Putamen (tissue), 1 donor: ENCODE results near the gene TARP.

Experiments
- DNase-seq: peaks from one replicate; pipeline ENCODE4 v3.0.0-alpha.2; 2016; ENCODE audit warnings: low spot score

TARP gene

GRCh38 chr7:38273286-38273995 is at the start of gene TARP:
TSS of gene TARP (minus strand) at chr7:38273636.
- DNase-seq, result no peak

- no peak for DNase-seq
These were observed 49.7 kb upstream of the TARP start for GRCh38 chr7:38323156-38323555.

- no peak for DNase-seq
These were observed 49.0 kb upstream of the TARP start for GRCh38 chr7:38322461-38322860.

GRCh38 chr7:38321967-38322366 is 48.5 kb upstream of the TARP start:
- DNase-seq, result no peak

GRCh38 chr7:38321515-38321944 is 48.1 kb upstream of the TARP start:
- no peak for DNase-seq

GRCh38 chr7:38321050-38321449 is 47.6 kb upstream of the TARP start:
- no peak for DNase-seq

- DNase-seq, result no peak
These were observed 46.4 kb upstream of the TARP start for GRCh38 chr7:38319873-38320272.

- peak; percentile 55 for DNase-seq
These were observed 45.5 kb upstream of the TARP start for GRCh38 chr7:38318803-38319416.

GRCh38 chr7:38318241-38318640 is 44.8 kb upstream of the TARP start:
- DNase-seq, result no peak

- no peak for DNase-seq
These were observed 44.1 kb upstream of the TARP start for GRCh38 chr7:38317515-38317914.

GRCh38 chr7:38316733-38317360 is 43.4 kb upstream of the TARP start:
- DNase-seq, result no peak

GRCh38 chr7:38315410-38315809 is 42.0 kb upstream of the TARP start:
- DNase-seq, result no peak

- no peak for DNase-seq
These were observed 39.4 kb upstream of the TARP start for GRCh38 chr7:38312821-38313220.

GRCh38 chr7:38311329-38311937 is 38.0 kb upstream of the TARP start:
- DNase-seq, result peak; percentile 34

- DNase-seq, result no peak
These were observed 37.2 kb upstream of the TARP start for GRCh38 chr7:38310591-38311101.

- DNase-seq, result no peak
These were observed 36.1 kb upstream of the TARP start for GRCh38 chr7:38309555-38309954.

GRCh38 chr7:38308140-38308539 is 34.7 kb upstream of the TARP start:
- no peak for DNase-seq

GRCh38 chr7:38307640-38308039 is 34.2 kb upstream of the TARP start:
- no peak for DNase-seq

GRCh38 chr7:38306914-38307313 is 33.5 kb upstream of the TARP start:
- DNase-seq, result no peak

- DNase-seq, result no peak
These were observed 32.7 kb upstream of the TARP start for GRCh38 chr7:38306171-38306570.

- no peak for DNase-seq
These were observed 30.4 kb upstream of the TARP start for GRCh38 chr7:38303866-38304265.

GRCh38 chr7:38300175-38300574 is 26.7 kb upstream of the TARP start:
- no peak for DNase-seq
